BJ (cell line): ENCODE measurements around the gene MED13L. TPM values are rescaled to one million over a fixed set of nuclear protein-coding genes. Genes with fewer than 3 reads are reported as not detected.

ENCODE experiments used
- CTCF ChIA-PET: fragments of 350-600 bp; formaldehyde crosslinking; extraction: SDS; loops from one replicate; lab custom pipeline; 2021; ENCODE audit warnings: antibody characterized with exemption, inconsistent platforms; lab: Yijun Ruan, JAX
- POLR2A ChIA-PET: fragments of 300-600 bp; sonication (Branson Sonifier 250); formaldehyde crosslinking; extraction: SDS; loops from one replicate; lab custom pipeline; 2021; ENCODE audit warnings: antibody characterized with exemption; lab: Charles Lee
- DNase-seq: peaks from one replicate; pipeline ENCODE4 v3.0.0-alpha.2; 2011; ENCODE audit warnings: low read depth
- H3K27me3 ChIP-seq: 2 replicates; pipeline ENCODE4 v1.6.0; 2011; ENCODE audit warnings: low read length; ENCODE audit not compliant: control insufficient read depth, insufficient read depth
- H3K36me3 ChIP-seq: 2 replicates; pipeline ENCODE4 v1.5.1; 2011; ENCODE audit warnings: low read length; ENCODE audit not compliant: control insufficient read depth, insufficient read depth
- H3K4me3 ChIP-seq: 2 replicates; pipeline ENCODE4 v1.5.1; 2011; ENCODE audit warnings: low read depth, mild to moderate bottlenecking, control low read depth, low read length
- CTCF ChIP-seq: IDR thresholded peaks from 2 replicates; pipeline ENCODE4 v1.5.1; 2011; ENCODE audit warnings: low read depth, mild to moderate bottlenecking, control low read depth, inconsistent platforms, low read length, moderate library complexity; ENCODE audit not compliant: insufficient read depth
- polyA plus RNA-seq: library from polyadenylated mRNA; depleted of rRNA; stranded (reverse); fragments of >200 nt; gene quantifications from 2 replicates; pipeline ENCODE4 v1.2.3, GENCODE V29; 2011

Gene MED13L
- polyA plus RNA-seq, 1 experiment = 43.7 TPM

- POLR2A ChIA-PET = no interaction called here
- Histone ChIP-seq H3K27me3 (no peaks in the 10 kb centered on the region), H3K4me3 (no peak overlapping the region), H3K36me3 (no peaks in the 10 kb centered on the region)
- DNase-seq = no peak
- no peak for TF ChIP-seq CTCF
- CTCF ChIA-PET = no interaction called here
Measured at GRCh38 chr12:116213014-116213413, 64.5 kb downstream of the MED13L start.

GRCh38 chr12:116210762-116211161 lies 66.7 kb downstream of the MED13L start:
- no peaks in the 10 kb centered on the region for H3K36me3 ChIP-seq
- ChIA-PET POLR2A (no interaction called here), CTCF (interaction anchor here (1.7 kb wide), 1 partner anchor 9 kb away, joined by 5 read pairs; no protein-coding TSS in a partner anchor)
- no peaks in the 10 kb centered on the region for H3K27me3 ChIP-seq
- TF ChIP-seq CTCF = no peak
- H3K4me3 ChIP-seq = no peak overlapping the region
- DNase-seq = no peak

- ChIA-PET CTCF (interaction anchor here (1.7 kb wide), 1 partner anchor 8 kb away, joined by 5 read pairs; no protein-coding TSS in a partner anchor), POLR2A (no interaction called here)
- H3K4me3 ChIP-seq = no peak overlapping the region
- H3K36me3 ChIP-seq = no peaks in the 10 kb centered on the region
- no peaks in the 10 kb centered on the region for H3K27me3 ChIP-seq
- TF ChIP-seq CTCF = no peak
- DNase-seq = no peak
Measured at GRCh38 chr12:116210131-116210530, 67.4 kb downstream of the MED13L start.

GRCh38 chr12:116209503-116209902 lies 68.0 kb downstream of the MED13L start:
- ChIA-PET CTCF (no interaction called here), POLR2A (no interaction called here)
- no peak for DNase-seq
- TF ChIP-seq CTCF = no peak
- no peak overlapping the region for H3K4me3 ChIP-seq
- H3K27me3 ChIP-seq = no peaks in the 10 kb centered on the region
- no peaks in the 10 kb centered on the region for H3K36me3 ChIP-seq

- POLR2A ChIA-PET = no interaction called here
Measured at GRCh38 chr12:116207274-116207673, 70.2 kb downstream of the MED13L start.

More at GRCh38 chr12:116207274-116207673, 70.2 kb downstream of the MED13L start:
- TF ChIP-seq CTCF = no peak
- no peaks in the 10 kb centered on the region for H3K27me3 ChIP-seq
- CTCF ChIA-PET = no interaction called here
- H3K4me3 ChIP-seq = no peak overlapping the region
- DNase-seq = no peak
- H3K36me3 ChIP-seq = no peaks in the 10 kb centered on the region
